ENCODE measurements around the gene ZPBP. TPM values are rescaled to one million over a fixed set of nuclear protein-coding genes. Genes with fewer than 3 reads are reported as not detected.

The ZPBP gene
- total and polyA plus RNA-seq, 12 donors = not detected

GRCh38 chr7:50095634-50096033, 2.6 kb upstream of the ZPBP start:
- no peak overlapping the region for H3K27ac ChIP-seq
- peaks cover 0 to 44% (median 4%) of the 10 kb centered on the region in 7 donors for H3K27me3 ChIP-seq
- peaks cover 0 to 9% (median 4%) of the 10 kb centered on the region in 9 donors for H3K4me1 ChIP-seq
- DNase-seq = no peak
- no peak for ATAC-seq
- intact Hi-C loops (cut with DNase I) = no loop called here
- H3K4me3 ChIP-seq = no peak overlapping the region
- WGBS, 2 donors = 87 to 88% methylated on average over 1 of the region's 1 CpG
- TF ChIP-seq, protein P1, sequence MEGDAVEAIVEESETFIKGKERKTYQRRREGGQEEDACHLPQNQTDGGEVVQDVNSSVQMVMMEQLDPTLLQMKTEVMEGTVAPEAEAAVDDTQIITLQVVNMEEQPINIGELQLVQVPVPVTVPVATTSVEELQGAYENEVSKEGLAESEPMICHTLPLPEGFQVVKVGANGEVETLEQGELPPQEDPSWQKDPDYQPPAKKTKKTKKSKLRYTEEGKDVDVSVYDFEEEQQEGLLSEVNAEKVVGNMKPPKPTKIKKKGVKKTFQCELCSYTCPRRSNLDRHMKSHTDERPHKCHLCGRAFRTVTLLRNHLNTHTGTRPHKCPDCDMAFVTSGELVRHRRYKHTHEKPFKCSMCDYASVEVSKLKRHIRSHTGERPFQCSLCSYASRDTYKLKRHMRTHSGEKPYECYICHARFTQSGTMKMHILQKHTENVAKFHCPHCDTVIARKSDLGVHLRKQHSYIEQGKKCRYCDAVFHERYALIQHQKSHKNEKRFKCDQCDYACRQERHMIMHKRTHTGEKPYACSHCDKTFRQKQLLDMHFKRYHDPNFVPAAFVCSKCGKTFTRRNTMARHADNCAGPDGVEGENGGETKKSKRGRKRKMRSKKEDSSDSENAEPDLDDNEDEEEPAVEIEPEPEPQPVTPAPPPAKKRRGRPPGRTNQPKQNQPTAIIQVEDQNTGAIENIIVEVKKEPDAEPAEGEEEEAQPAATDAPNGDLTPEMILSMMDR (IDR thresholded peaks at IDR 0.05) = no peak
- no peaks in the 10 kb centered on the region for H3K36me3 ChIP-seq
- no peaks in the 10 kb centered on the region for H3K9me3 ChIP-seq

GRCh38 chr7:50088463-50089129, 4.5 kb downstream of the ZPBP start:
- ATAC-seq (no peak), DNase-seq (no peak)
- H3K27ac ChIP-seq = no peak overlapping the region
- WGBS, 2 donors = 0% methylated on average over 2 of the region's 2 CpGs
- intact Hi-C loops (cut with DNase I) = no loop called here
- TF ChIP-seq, protein P1 (IDR thresholded peaks at IDR 0.05) = no peak
- peaks cover 0 to 9% (median 4%) of the 10 kb centered on the region in 9 donors for H3K4me1 ChIP-seq
- H3K36me3 ChIP-seq = no peaks in the 10 kb centered on the region
- H3K9me3 ChIP-seq = peaks cover 0 to 11% (median 0%) of the 10 kb centered on the region in 11 donors
- H3K4me3 ChIP-seq = no peak overlapping the region
- H3K27me3 ChIP-seq = peaks cover 0 to 17% (median 0%) of the 10 kb centered on the region in 7 donors

DNA sequence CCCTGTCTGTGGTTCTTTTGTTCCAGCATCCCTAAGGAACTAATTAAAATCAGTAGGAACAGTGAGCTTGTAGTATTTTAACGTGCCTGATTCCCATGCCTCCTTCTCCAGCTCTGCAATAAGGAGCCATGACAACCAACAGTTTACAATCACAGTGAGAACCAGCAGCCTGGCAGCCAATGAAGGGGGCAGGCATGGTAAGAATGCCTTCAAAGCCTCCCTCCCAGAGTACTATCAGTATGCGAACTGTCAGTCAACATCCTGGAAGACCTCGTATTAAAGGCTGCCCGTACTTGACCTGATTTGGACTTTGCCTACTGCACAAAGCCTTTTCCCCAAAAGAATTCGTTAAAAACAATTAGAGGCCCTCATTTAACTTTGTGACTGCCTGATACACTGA, 7.7 kb downstream of the ZPBP start:
- Histone ChIP-seq H3K9me3 (peaks cover 0 to 11% (median 0%) of the 10 kb centered on the region in 11 donors), H3K4me1 (no peaks in the 10 kb centered on the region), H3K27ac (no peak overlapping the region), H3K36me3 (no peaks in the 10 kb centered on the region), H3K4me3 (no peak overlapping the region), H3K27me3 (no peaks in the 10 kb centered on the region)
- WGBS, 2 donors = 26 to 31% methylated on average over 5 of the region's 5 CpGs
- intact Hi-C loops (cut with DNase I) = no loop called here
- DNase-seq = peak in 1 of 2 donors; percentile 23
- peak in 7 of 8 donors; percentile 69 to 97 (median 75) for ATAC-seq
- TF ChIP-seq, protein P1 (IDR thresholded peaks at IDR 0.05) = no peak

- no peak overlapping the region for H3K4me3 ChIP-seq
- no peak overlapping the region for H3K27ac ChIP-seq
- peaks cover 0 to 48% (median 18%) of the 10 kb centered on the region in 11 donors for H3K9me3 ChIP-seq
- intact Hi-C loops (cut with DNase I) = no loop called here
- TF ChIP-seq, protein P1 (IDR thresholded peaks at IDR 0.05) = no peak
- DNase-seq (no peak), ATAC-seq (no peak)
- no peaks in the 10 kb centered on the region for H3K27me3 ChIP-seq
- H3K36me3 ChIP-seq = no peaks in the 10 kb centered on the region
- peaks cover 0 to 17% (median 8%) of the 10 kb centered on the region in 9 donors for H3K4me1 ChIP-seq
Observed at GRCh38 chr7:50073093-50073492, 20.0 kb downstream of the ZPBP start.

Measured in heart right ventricle (tissue), 16 donors.